ENCODE measurements around the gene OLFM1. TPM values are rescaled to one million over a fixed set of nuclear protein-coding genes. Genes with fewer than 3 reads are reported as not detected.

OLFM1 gene
- polyA plus RNA-seq, 1 experiment: 1.5 TPM

DNA sequence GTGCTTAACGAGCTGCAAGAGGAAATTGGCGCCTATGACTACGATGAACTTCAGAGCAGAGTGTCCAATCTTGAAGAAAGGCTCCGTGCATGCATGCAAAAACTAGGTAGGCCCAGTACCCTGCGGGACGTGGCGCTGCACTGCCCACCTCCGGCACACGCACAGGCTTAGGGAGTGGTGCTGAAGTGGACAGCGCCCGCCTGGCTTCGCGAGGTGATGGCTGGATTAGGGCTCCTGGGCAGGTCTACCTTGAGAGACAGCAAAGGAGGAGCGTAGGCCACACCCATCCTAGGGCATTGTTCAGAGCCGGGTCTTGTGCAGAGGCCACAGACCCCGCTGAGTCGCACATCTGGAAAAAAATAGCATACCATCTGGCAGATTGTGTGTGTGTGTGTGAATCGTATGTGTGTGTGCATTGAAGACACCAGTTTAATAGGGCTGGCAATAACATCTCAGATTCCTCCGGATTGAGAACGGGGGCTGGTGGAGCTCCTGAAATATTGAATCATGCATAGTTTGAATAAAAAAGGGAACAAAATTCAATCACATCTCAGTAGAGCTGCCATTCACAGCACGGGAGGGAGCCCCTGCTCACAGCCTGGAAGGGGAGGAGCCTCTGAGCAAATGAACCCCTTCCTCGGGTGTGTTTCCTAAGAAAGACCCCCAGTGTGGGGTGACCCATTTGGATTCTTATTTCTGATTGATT lies 11.1 kb downstream of the OLFM1 start:
- TF ChIP-seq, protein P1, sequence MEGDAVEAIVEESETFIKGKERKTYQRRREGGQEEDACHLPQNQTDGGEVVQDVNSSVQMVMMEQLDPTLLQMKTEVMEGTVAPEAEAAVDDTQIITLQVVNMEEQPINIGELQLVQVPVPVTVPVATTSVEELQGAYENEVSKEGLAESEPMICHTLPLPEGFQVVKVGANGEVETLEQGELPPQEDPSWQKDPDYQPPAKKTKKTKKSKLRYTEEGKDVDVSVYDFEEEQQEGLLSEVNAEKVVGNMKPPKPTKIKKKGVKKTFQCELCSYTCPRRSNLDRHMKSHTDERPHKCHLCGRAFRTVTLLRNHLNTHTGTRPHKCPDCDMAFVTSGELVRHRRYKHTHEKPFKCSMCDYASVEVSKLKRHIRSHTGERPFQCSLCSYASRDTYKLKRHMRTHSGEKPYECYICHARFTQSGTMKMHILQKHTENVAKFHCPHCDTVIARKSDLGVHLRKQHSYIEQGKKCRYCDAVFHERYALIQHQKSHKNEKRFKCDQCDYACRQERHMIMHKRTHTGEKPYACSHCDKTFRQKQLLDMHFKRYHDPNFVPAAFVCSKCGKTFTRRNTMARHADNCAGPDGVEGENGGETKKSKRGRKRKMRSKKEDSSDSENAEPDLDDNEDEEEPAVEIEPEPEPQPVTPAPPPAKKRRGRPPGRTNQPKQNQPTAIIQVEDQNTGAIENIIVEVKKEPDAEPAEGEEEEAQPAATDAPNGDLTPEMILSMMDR (IDR thresholded peaks at IDR 0.05; ENCODE audit: insufficient read depth, low read depth, low read length): no peak
- no peaks in the 10 kb centered on the region for H3K36me3 ChIP-seq (ENCODE audit: control insufficient read depth, insufficient read depth, low read length)
- H3K27me3 ChIP-seq (ENCODE audit: control insufficient read depth, insufficient read depth, low read length): no peaks in the 10 kb centered on the region
- POLR2A ChIA-PET: no interaction called here
- CTCF ChIA-PET: no interaction called here
- no peak overlapping the region for H3K4me3 ChIP-seq (ENCODE audit: low read depth, low read length)
- DNase-seq (ENCODE audit: low read depth): no peak

DNA sequence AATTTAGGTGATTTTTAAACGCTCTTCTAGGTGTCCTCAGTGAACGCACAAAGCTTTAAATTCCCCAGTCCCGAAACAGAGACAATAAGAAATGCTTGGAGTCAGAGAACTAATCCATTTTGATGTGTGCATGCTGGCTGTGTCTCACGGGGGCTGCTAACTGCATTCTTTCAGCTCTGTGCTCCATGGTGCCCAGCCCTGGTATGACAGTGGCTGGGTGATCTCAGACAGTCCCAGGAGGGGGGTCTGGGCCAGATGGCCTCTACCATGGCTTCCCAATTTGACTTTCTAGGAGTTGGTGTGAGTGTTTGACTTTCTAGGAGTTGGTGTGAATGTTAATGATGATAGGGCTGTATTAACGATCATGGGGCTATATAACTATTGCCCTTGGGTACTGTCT lies 12.1 kb downstream of the OLFM1 start:
- Histone ChIP-seq H3K27me3 (ENCODE audit: control insufficient read depth, insufficient read depth, low read length) (no peaks in the 10 kb centered on the region), H3K4me3 (ENCODE audit: low read depth, low read length) (no peak overlapping the region), H3K36me3 (ENCODE audit: control insufficient read depth, insufficient read depth, low read length) (no peaks in the 10 kb centered on the region)
- no peak for DNase-seq (ENCODE audit: low read depth)
- TF ChIP-seq, protein P1 (IDR thresholded peaks at IDR 0.05; ENCODE audit: insufficient read depth, low read depth, low read length): no peak
- ChIA-PET CTCF (interaction anchor here (1.0 kb wide), 1 partner anchor 13 kb away, joined by 7 read pairs; no protein-coding TSS in a partner anchor), POLR2A (no interaction called here)

DNA sequence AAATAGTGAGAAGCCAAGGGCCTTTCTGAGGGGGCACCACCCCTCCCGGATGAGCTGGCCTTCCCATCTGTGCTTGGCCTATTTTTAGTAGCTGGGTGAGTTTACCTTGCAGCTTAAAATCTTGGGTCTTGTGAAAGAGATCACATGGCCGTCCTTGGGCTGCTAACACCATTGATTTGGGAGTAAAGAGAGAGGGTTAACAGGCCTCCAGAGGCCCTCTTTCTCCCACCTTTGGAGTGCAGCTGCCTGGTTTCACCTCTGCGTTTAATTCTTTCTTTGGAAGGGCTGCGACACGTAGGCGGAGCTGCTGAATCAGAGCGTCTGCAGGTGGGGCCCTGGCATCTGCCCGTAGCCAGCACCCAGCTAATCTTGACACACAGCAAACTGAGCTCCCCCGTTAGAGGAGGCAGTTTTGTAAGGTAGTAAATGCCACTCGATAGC lies 12.8 kb downstream of the OLFM1 start:
- CTCF ChIA-PET: interaction anchor here (1.0 kb wide), 1 partner anchor 14 kb away, joined by 7 read pairs; no protein-coding TSS in a partner anchor
- DNase-seq (ENCODE audit: low read depth): no peak
- POLR2A ChIA-PET: no interaction called here
- Histone ChIP-seq H3K4me3 (ENCODE audit: low read depth, low read length) (no peak overlapping the region), H3K27me3 (ENCODE audit: control insufficient read depth, insufficient read depth, low read length) (no peaks in the 10 kb centered on the region), H3K36me3 (ENCODE audit: control insufficient read depth, insufficient read depth, low read length) (no peaks in the 10 kb centered on the region)
- TF ChIP-seq, protein P1 (IDR thresholded peaks at IDR 0.05; ENCODE audit: insufficient read depth, low read depth, low read length): no peak

DNA sequence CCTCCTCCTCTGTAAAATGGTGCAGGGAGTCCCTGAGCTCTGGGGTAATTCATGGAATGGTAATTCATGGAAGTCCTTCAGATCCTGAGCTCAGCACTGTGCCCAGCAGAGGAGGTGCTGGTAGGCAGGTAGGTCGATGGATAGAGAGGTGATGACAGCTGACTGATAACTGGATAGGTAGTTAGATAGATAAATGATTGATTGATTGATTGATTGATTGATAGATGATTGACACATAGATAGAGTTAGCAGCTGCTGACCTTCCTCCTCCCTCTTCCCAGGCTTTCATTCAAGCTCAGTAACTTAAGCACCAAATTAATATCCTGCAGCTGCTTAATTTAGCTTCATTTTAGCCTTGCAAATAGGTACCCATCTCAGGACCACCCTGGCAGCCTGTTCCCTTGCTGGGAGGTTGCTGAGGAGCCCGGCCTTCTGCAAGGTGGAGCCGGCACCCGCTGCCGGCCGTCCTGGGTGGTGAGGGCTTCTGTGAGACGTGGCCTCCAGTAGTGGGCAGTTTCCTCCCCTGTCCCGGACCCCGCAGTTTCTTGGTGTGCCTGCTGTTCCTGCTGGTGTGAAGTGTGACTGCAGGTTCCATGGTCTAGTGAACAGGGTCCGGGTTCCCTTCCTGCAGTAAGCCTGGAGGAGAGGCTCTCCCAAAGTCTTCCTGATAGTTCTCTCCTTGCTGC lies 13.4 kb downstream of the OLFM1 start:
- no peak for DNase-seq (ENCODE audit: low read depth)
- TF ChIP-seq, protein P1 (IDR thresholded peaks at IDR 0.05; ENCODE audit: insufficient read depth, low read depth, low read length): no peak
- no peak overlapping the region for H3K4me3 ChIP-seq (ENCODE audit: low read depth, low read length)
- CTCF ChIA-PET: interaction anchor here (0.7 to 1.0 kb wide), 2 partner anchors 15 to 31 kb away, joined by 5 to 7 read pairs; no protein-coding TSS in a partner anchor
- POLR2A ChIA-PET: no interaction called here
- H3K27me3 ChIP-seq (ENCODE audit: control insufficient read depth, insufficient read depth, low read length): no peaks in the 10 kb centered on the region
- H3K36me3 ChIP-seq (ENCODE audit: control insufficient read depth, insufficient read depth, low read length): no peaks in the 10 kb centered on the region

DNA sequence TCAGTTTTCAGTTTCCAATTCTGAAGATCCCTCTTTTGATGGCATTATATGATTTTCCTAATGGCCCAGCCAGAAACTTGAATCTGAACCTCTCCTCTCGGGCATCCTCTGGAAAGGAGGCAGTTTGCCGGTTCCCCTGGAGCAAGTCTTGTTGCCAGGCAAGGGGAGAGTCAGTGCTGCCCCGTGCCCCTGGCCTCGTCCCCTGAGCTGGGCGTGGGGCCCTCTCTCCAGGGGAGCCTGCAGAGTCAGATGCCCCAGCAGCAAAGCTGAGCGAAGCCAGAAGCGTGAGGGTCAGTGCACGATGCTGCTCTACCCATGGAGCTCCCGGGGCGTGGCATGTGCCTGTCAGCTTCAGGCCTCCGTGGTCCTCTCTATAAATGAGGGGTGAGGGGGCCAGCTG lies 14.0 kb downstream of the OLFM1 start:
- no peak for DNase-seq (ENCODE audit: low read depth)
- H3K4me3 ChIP-seq (ENCODE audit: low read depth, low read length): no peak overlapping the region
- H3K27me3 ChIP-seq (ENCODE audit: control insufficient read depth, insufficient read depth, low read length): no peaks in the 10 kb centered on the region
- TF ChIP-seq, protein P1 (IDR thresholded peaks at IDR 0.05; ENCODE audit: insufficient read depth, low read depth, low read length): no peak
- H3K36me3 ChIP-seq (ENCODE audit: control insufficient read depth, insufficient read depth, low read length): no peaks in the 10 kb centered on the region
- ChIA-PET POLR2A (no interaction called here), CTCF (interaction anchor here (0.7 kb wide), 1 partner anchor 31 kb away, joined by 5 read pairs; no protein-coding TSS in a partner anchor)
